GM18519 (cell line): ENCODE measurements around the gene SPIN3.
"Not testable (repeated sequence)": the region's sequence is repeated elsewhere in the genome, so short reads cannot be mapped to it uniquely, and the experiment has no call there.

Source experiments
- ATAC-seq: cut with Tn5 transposase; IDR thresholded peaks from one replicate; pipeline ENCODE4 v1.9.1; 2021; ENCODE audit warnings: mild to moderate bottlenecking, moderate library complexity; ENCODE audit not compliant: unreplicated experiment, low FRiP score

The SPIN3 gene

GRCh38 chrX:56995271-56995994 lies at the start of gene SPIN3:
Gene SPIN3, minus strand, starts transcription at chrX:56995541. Its CDS starts 594 bp downstream, at chrX:56994947.
- ATAC-seq, result peak; percentile 93

- ATAC-seq, result no peak
Observed at GRCh38 chrX:57044245-57044644, 48.9 kb upstream of the SPIN3 start.

GRCh38 chrX:57037265-57037664 lies 41.9 kb upstream of the SPIN3 start:
- ATAC-seq, result not testable (repeated sequence)

GRCh38 chrX:56994375-56995270 lies 718 bp downstream of the SPIN3 start:
- no peak for ATAC-seq

- ATAC-seq, result no peak
Observed at GRCh38 chrX:56987741-56988140, 7.6 kb downstream of the SPIN3 start.

GRCh38 chrX:56986138-56986537 lies 9.2 kb downstream of the SPIN3 start:
- ATAC-seq, result no peak

- ATAC-seq, result peak; percentile 99
Observed at GRCh38 chrX:56978172-56978571, 17.2 kb downstream of the SPIN3 start.

GRCh38 chrX:56975611-56976010 lies 19.7 kb downstream of the SPIN3 start:
- no peak for ATAC-seq

GRCh38 chrX:56974408-56974807 lies 20.9 kb downstream of the SPIN3 start:
- no peak for ATAC-seq

- no peak for ATAC-seq
Observed at GRCh38 chrX:56969559-56969958, 25.8 kb downstream of the SPIN3 start.

GRCh38 chrX:56968980-56969379 lies 26.4 kb downstream of the SPIN3 start:
- ATAC-seq, result no peak

- no peak for ATAC-seq
Observed at GRCh38 chrX:56963377-56963776, 32.0 kb downstream of the SPIN3 start.

GRCh38 chrX:56947699-56948098 lies 47.6 kb downstream of the SPIN3 start:
- ATAC-seq, result no peak

GRCh38 chrX:56946201-56946600 lies 49.1 kb downstream of the SPIN3 start:
- ATAC-seq, result not testable (repeated sequence)

GRCh38 chrX:56945226-56945625 lies 50.1 kb downstream of the SPIN3 start:
- ATAC-seq, result not testable (repeated sequence)

GRCh38 chrX:56943264-56943663 lies 52.1 kb downstream of the SPIN3 start:
- ATAC-seq, result no peak
